ENCODE data around the gene SUZ12.
"Not testable (repeated sequence)": the region's sequence is repeated elsewhere in the genome, so short reads cannot be mapped to it uniquely, and the experiment has no call there.

Gene SUZ12

DNA sequence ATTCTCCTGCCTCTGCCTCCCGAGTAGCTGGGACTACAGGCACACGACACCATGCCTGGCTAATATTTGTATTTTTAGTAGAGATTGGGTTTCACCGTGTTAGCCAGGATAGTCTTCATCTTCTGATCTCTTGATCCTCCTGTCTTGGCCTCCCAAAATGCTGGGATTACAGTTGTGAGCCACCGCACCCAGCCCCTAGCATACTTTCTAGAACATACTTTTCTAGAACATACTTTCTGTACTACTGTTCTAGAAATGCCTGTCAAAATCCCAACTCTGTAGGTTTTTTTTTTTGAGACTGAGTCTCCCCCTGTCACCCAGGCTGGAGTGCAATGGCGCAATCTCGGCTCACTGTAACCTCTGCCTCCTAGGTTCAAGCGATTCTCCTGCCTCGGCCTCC is 27.3 kb downstream of the SUZ12 start:
- DNase-seq = not testable (repeated sequence)

DNA sequence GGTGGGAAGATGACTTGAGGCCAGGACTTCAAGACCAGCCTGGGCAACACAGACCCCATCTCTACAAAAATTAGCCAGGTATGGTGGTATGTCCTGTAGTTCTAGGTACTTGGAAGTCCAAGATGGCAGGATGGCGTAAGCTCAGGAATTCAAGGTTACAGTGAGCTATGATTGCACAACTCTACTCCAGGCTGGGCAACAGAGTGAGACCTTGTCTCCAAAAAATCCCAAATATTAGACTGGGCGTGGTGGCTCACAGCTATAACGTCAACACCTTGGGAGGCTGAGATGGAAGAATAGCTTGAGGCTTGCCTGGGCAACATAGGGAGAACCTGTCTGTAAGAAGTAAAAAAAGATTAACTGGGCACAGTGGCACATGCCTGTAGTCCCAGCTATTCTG is 30.8 kb downstream of the SUZ12 start:
- DNase-seq = no peak

DNA sequence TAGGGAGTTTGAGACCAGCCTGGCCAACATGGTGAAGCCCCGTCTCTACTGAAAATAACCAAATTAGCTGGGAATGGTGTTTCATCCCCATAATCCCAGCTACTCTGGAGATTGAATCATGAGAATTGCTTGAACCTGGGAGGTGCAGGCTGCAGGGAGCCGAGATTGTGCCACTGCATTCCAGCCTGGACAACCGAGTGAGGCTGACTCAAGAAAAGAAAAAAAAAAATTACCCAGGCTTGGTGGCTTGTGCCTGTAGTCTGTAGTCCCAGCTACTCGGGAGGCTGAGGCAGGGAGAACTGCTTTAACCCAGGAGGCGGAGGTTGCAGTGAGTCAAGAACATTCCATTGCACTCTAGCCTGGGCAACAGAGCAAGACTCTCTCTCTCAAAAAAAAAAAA is 33.6 kb downstream of the SUZ12 start:
- not testable (repeated sequence) for DNase-seq

DNA sequence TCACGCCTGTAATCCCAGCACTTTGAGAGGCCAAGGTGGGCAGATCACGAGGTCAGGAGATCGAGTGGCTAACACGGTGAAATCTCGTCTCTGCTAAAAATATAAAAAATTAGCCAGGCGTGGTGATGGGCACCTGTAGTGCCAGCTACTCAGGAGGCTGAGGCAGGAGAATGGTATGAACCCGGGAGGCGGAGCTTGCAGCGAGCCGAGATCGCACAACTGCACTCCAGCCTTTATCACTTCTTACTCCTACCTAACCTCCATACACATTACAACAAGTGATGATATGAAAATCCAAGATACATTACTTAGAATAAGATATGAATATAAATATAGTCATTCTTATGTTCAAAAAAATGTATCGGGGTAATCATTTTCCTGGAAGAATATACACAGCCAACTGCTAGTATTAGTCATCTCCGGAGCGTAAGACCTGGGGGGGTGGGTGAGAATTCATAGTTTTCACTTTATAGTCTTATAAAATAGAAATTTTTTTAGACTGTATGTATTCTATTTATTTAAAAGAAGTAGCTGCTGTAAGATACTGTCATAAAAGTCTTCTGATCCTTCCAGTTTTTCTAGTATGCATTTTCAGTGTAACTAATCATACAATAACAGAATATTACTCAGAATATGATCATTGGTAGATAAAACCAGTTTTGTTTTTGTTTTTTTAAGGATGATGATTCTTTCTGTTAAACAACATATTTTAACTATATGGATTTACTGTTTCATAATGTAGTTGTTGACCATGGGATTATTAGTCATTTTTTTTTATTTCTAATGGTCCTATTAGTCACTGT is 37.7 kb downstream of the SUZ12 start:
- not testable (repeated sequence) for DNase-seq

DNA sequence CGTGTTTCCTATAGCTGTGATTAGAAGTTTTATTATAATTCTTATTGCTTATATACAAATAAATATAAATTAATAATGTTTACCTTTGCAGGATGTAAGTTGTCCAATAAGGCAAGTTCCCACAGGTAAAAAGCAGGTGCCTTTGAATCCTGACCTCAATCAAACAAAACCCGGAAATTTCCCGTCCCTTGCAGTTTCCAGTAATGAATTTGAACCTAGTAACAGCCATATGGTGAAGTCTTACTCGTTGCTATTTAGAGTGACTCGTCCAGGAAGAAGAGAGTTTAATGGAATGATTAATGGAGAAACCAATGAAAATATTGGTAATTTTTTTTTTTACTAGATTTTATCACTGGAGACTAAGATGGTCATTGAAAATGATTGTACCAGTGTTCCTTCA is 38.6 kb downstream of the SUZ12 start:
- DNase-seq = not testable (repeated sequence)

DNA sequence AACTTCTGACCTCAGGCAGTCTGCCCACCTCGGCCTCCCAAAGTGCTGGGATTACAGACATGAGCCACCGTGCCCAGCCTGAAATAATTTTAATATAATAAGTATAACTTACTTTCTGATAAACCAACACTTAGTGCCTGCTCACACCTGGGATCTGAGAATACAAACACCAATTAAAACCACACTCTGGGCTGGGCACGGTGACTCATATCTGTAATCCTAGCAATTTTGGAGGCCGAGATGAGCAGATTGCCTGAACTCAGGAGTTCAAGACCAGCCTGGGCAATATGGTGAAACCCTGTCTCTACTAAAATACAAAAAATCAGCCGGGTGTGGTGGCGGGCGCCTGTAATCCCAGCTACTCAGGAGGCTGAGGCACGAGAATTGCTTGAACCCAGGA is 55.0 kb downstream of the SUZ12 start:
- not testable (repeated sequence) for DNase-seq

DNA sequence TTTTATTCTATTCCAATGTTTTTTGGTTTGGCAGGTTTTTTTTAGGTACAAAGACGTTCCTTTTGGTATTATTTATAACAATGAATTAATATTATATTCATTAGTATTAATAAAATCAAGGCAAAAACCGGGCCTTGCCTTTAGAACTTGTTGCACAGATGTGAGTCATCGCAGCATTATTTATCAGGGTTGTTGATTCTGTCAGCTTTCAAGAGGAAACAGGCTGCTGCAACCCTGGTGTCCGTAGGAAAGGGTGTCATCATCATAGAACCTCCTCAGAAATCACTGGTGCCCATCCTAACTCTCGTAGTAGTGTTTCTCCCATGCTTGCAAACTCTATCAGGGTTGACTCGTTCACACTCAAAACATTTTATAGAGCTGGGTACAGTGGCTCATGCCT is 60.2 kb downstream of the SUZ12 start:
- no peak for DNase-seq

DNA sequence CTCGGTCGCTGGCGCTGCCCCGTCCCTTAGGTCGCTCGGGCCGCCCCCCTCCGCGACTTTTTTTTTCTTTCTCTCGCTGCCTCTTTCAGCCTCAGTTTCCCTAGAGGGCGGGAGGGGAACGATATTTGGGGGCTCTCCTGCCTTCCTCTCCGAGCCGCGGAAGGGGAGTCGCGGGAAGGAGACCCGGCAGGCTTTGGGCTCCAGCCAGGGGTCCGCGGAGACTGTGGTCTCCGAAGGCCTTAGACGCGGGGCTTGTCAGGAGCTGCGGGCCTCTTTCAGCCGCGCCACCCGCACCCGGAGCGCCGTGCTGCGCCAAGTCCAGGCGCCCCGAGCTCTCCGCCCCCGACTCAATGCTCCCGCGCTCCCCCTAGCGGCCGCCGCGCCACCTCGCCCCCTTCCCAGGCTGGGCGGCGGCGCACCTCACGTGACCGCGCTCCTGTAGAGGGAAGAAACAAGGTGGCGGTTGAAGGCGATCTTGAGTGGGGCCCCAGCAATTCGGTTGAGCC is 70.2 kb downstream of the SUZ12 start, which contains the start of gene LRRC37B:
LRRC37B (plus strand) TSS at position 427 of the 506 bp plus-strand sequence. CDS start 14,010 bp downstream, outside the sequence.
- DNase-seq = peak; percentile 72

DNA sequence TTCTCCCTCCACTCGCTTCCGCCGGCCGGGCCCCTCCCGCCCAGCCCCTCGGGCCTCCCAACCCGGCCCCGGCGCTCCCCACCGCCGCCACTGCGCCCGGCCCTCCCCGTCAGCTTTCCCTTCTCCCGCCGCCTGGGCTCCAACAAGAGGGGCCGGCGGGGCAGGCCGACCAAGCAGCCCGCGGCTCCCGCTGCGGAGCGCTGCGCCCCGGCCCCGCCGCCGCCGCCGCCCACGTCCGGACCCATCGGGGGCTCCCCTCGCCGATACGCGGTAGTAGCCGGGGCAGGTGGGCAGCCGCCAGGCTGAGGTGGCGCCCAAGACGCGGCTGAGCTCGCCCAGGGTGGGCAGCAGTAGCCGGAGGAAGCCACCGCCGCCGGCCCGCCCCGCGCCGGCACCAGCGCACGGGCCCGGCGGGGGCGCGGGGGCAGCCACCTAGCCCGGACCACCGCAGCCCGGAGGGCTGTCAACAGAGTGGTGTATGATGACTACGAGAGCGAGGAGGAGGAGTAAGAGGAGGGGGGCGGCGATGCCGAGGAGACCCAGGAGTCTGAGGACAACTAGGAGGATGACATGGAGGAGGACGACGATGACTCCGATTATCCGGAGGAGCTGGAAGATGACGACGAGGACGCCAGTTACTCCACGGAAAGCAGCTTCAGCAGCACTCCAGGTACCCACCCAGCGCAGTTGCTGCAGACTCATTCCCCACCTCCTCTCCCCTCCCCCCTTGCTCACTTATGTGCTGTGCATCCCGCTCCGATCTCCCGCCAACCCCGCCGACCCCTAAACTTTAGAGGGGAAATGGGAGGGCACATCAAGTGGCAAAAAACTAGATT is 70.9 kb downstream of the SUZ12 start:
- peak; percentile 9 for DNase-seq

DNA sequence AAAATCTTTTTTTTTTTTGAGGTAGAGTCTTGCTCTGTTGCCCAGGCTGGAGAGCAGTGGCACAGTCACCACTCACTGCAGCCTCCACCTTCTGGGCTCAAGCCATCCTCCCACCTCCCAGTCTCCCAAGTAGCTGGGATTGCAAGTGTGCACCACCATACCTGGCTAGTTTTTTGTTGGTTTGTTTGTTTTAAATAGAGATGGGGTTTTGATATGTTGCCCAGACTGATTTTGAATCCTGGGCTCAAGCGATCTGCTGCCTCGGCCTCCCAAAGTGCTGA is 72.4 kb downstream of the SUZ12 start:
- no peak for DNase-seq

DNA sequence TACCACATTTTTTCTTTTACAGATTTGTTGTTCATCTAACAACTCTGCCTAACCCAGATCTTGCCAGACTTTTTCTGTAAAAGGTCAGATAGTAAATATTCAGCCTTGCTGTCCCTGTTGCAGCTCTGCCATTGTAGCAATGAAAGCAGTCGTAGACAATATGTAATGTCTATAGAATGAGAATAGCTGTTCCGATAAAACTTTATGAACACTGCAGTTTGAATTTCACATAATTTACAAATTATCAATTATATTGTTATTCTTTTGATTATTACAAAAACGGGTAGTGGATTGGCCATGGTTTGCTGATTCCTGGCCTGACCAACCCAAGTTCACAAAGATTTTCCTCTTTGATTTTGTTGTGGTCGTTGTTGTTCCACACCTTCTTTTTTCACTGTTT is 73.3 kb downstream of the SUZ12 start:
- no peak for DNase-seq

DNA sequence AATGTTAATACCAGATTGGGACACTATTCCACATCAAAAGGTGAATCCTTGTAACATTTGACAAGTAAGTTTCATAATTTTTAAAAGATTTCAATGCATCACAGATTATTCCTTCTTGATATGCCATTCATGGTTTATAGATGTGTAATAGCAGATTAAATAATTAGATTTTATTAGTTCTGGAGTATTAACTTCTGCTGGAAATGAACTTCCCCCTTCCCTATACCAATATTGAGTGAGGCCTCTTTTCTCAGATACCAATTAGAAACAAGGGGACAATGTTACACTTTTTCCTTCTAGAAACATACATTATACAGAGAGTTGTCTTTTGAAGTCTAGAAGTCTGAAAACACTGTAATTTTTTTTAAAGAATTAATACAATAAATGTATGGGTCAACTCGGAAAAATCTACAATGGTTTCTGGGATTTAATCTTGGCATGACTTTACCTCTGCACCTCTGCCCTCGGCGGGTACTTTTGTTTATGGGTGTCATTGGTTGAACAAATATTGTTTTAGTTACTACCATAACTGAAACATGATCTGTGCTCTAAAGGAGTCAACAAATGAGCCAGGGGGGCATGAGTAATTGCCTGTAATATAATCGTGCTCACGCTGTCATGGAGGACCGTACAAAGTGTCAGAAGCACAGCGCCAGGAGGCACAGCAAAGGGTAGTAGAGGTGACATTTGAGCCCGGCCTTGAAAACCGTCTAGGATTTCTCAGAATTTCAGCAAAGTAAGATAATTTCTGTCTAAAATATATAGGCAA is 78.6 kb downstream of the SUZ12 start:
- DNase-seq = no peak

DNA sequence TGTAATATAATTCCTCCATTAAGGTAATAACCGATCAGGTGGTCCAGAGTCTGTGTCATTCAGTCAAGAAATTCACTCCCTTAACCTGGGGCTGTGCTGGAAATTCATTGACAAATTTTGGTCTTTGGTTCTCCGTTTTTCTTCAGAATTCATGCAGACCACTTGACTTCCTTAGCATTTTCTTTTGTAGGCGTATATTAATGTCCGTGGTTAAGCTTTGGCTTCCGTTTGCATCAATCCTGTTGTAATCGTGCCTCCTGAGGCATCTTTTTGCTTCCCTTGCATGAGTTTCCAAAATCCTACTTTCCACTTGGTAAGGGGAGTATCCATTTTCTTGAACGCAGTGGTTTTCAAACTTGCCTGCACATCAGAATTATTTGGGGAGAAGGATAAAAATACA is 79.4 kb downstream of the SUZ12 start:
- DNase-seq = no peak

DNA sequence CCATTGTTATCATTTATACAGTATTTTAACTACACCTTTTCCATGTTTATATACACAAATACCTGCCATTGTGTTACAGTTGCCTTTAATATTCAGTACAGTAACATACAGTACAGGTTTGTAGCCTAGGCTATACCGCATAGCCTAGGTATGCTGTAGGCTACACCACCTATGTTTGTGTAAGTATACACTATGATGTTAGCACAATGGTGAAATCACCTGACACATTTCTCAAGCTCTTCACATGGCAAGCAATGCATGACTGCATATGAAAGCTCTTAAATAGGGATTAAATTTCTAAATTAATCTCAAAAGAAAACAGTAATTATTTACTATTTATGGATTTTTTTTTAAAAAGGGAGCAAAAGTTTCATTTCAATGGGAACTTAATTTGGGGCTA is 82.4 kb downstream of the SUZ12 start:
- no peak for DNase-seq

DNA sequence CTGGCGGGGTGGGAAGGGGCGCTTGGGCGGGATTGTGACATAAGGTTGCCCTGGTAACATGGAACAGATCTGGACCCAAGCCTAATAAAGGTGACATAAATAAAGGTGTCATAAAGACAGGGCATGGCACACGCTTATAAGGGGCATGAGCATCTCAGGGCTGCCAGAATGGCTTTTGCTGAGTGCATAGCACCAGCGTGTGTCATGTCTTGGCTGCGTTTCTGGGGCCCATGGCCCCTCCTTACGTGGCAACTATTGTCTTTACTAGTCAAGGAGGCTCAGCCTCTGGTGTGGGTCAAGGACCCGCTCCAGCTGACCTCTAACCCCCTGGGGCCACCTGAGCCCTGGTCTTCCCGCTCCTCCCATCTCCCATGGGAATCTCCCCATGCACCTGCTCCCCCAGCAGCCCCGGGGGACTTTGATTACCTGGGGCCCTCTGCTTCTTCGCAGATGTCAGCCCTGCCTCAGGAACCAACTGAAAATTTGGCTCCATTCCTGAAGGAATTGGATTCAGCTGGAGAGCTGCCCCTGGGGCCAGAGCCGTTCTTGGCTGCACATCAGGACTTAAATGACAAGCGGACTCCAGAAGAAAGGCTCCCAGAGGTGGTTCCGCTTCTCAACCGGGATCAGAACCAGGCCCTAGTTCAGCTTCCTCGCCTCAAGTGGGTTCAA is 84.3 kb downstream of the SUZ12 start:
- DNase-seq = no peak

DNA sequence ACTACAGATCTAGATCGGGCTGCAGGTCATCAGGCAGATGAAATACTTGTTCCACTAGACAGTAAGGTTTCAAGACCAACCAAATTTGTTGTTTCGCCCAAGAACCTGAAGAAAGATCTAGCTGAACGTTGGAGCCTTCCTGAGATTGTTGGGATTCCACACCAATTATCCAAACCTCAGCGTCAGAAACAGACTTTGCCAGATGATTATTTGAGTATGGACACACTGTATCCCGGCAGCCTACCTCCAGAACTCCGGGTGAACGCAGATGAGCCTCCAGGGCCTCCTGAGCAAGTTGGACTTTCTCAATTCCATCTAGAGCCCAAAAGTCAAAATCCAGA is 84.8 kb downstream of the SUZ12 start:
- DNase-seq = no peak

DNA sequence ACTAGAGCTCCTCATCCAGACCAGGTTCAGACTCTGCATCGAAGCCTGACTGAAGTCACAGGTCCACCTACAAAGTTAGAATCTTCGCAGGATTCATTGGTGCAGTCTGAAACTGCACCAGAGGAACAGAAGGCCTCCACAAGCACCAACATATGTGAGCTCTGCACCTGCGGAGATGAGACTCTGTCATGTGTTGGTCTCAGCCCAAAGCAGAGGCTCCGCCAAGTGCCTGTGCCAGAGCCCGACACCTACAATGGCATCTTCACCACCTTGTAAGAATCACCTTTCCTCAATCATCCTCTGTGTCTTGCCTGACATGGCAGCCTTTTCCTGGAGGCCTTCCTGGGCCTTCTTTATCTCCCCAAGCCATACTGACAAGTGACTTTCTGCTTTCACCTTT is 85.7 kb downstream of the SUZ12 start:
- not testable (repeated sequence) for DNase-seq

DNA sequence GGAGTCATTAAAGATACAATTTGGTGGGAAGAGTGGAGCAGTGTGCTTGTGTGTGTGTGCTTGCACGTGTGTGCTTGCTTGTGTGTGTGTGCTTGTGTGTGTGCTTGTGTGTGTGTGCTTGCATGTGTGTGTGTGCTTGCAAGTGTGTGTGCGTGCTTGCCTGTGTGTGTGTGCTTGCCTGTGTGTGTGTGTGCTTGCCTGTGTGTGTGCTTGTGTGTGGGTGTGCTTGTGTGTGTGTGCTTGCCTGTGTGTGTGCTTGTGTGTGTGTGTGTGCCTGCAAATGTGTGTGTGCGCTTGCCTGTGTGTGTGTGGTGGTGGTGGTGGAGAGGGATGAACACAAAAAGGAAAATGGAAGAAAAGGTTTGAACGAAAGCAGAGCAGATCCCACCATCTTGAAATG is 90.5 kb downstream of the SUZ12 start:
- not testable (repeated sequence) for DNase-seq

DNA sequence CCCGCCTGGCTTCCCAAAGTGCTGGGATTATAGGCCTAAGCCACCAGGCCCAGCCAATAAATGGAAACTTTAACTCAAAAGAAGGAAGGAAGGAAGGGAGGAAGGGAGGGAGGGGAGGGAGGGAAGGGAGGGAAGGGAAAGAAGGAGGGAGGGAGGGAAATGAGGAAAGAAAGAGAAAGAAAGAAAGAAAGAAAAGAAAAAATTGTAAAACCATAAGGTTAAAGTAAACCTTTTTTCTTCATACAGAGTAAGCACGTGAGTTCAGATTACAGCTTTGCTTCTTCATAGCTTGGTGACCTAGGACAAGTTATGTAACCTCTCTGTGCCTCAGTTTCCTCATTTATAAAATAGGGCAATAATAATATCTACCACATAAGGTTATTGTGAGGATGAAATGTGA is 96.4 kb downstream of the SUZ12 start:
- no peak for DNase-seq

DNA sequence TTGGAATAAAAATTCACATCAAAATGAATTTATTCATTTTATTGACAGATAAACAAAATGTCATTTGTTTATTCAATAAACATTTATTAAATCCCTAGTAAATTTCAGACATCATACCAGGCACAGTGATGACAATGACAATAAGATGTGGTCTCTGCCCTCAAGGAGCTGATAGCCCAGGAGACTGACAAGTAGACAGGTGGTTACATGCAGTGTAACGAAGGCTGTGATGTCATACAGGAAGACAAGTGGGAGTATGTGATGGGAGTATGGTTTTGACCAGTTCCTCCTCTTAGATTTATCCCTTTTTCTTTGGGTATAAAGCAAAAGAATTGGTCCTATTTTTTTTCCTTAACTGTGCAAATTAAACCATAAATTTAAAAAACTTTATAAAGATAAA is 97.0 kb downstream of the SUZ12 start:
- DNase-seq = not testable (repeated sequence)

DNA sequence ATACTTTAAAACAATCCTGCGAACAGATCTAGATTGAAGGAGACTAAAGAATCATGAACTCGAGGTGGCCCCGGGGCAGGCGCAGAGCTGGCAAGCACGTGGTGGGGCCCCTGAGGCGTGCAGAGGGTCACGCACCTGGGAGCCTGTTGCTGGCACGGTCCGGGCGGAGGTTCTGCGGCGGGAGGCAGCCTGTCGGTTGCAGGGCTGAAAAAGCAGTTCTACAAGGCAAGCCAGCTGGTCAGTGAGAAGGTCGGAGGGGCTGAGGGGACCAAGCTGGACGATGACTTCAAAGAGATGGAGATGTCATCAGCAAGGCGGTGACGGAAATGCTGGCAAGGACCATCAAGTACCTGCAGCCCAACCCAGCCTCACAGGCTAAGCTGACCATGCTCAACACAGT is 103.4 kb downstream of the SUZ12 start:
- not testable (repeated sequence) for DNase-seq

DNA sequence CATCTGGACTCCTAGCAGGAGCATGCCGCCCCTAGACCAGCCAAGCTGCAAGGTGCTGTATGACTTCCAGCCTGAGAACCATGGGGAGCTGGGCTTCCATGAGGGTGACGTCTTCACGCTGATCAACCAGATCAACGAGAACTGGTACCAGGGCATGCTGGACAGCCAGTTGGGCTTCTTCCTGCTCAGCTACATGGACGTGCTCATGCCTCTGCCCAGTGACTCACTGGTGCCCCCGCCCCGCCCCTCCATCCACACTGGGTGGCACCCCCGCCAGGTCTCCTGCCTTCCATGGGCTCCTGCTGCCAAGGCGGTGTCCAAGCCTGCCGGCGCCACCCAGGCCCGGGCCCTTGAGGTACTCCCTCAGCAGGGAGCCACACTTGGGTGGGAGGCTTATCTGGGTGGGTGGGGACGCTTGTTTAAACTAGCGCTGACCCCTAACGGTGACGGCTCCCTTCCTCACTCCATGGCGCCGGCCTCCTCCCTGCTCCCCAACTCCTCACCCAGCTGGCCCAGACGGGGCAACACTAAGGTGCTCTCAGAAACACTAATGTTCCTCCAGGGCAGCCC is 104.6 kb downstream of the SUZ12 start:
- DNase-seq = not testable (repeated sequence)

Data from fibroblast of skin of abdomen (primary cell).